Pancreas (tissue), 10 donors: ENCODE measurements around the gene RTL9. TPM values are rescaled to one million over a fixed set of nuclear protein-coding genes. Genes with fewer than 3 reads are reported as not detected.

Source experiments
- ATAC-seq, 4 donors: fragments of 200-7000 bp; cut with Tn5 transposase; one replicate each; pipeline versions ENCODE4 v1.8.0 to v1.9.1; 2020; ENCODE audit warnings: mild to moderate bottlenecking in 4 of 4, moderate library complexity in 4 of 4
- DNase-seq, 6 donors: peaks; one replicate each; pipeline ENCODE4 v3.0.0-alpha.2; 2020
- FAIRE-seq: peaks from 2 replicates; lab custom pipeline; 2012; peaks lifted over from hg19 to GRCh38; lab: Jason Lieb, UNC
- H3K27ac ChIP-seq, 4 donors: fragments of 200-600 bp; sonication (generic); 1 replicate in 3 of 4; 2 replicates in 1 of 4; pipeline versions ENCODE4 v1.5.0 to v1.8.0; 2020
- H3K27me3 ChIP-seq, 4 donors: fragments of 200-600 bp; one replicate each; pipeline ENCODE4 v1.8.0; 2021
- H3K36me3 ChIP-seq, 3 donors: fragments of 200-600 bp; sonication (generic) in 1 of 3; one replicate each; pipeline versions ENCODE4 v1.5.0 to v1.8.0; 2020 to 2021
- H3K4me1 ChIP-seq, 3 donors: fragments of 200-600 bp; one replicate each; pipeline ENCODE4 v1.8.0; 2021
- H3K4me3 ChIP-seq, 4 donors: fragments of 200-600 bp; sonication (generic) in 2 of 4; one replicate each; pipeline versions ENCODE4 v1.5.0 to v1.8.0; 2020 to 2021
- H3K9me3 ChIP-seq, 4 donors: fragments of 200-600 bp; one replicate each; pipeline ENCODE4 v1.8.0; 2021
- WGBS, 2 donors: extraction: QIAGEN DNeasy Blood & Tissue Kit; methylation state at CpG; one replicate each; pipeline ENCODE4 v1.1.7; 2013; 5-methylcytosine and 5-hydroxymethylcytosine counted together
- intact Hi-C, 3 donors: fragments of 100-400 bp; cut with DNase I; formaldehyde crosslinking; loops; one replicate each; pipeline versions ENCODE4 v1.11.1 to v1.14.2; 2022
- polyA plus RNA-seq, 2 donors: library from polyadenylated mRNA; stranded (reverse); fragments of 200-250 nt; gene quantifications; one replicate each; pipeline ENCODE4 v1.2.3, GENCODE V29; 2013
- total RNA-seq, 6 donors: library from RNA; stranded (reverse); fragmentation: NEBNext Ultra II Directional in 4 of 6; extraction: Animal tissue kit (Norgen Biotek cat#: 25700) in 4 of 6; gene quantifications; one replicate each; pipeline versions ENCODE4 v1.2.1 to v1.2.4, GENCODE V29; 2021 to 2023
- TF ChIP-seq, protein P1 (sequence below), 4 donors: fragments of 200-600 bp; sonication (generic) in 3 of 4; IDR thresholded peaks; one replicate each; pipeline versions ENCODE4 v1.5.0 to v1.8.0; 2021; ENCODE audit warnings: antibody characterized with exemption in 4 of 4
- donor health status: healthy with polysubstance abuse.
- donor health status: DM: no; HTN: no; CAD: no; lungs with moderate emphysema.
- donor health status: DM: no; HTN: no; CAD: no.
- donor health status: control.
- donor health status: control.
- donor health status: Bipolar disorder and iron deficiency.
- donor health status: DM: yes; HTN: yes; CAD: no.
- donor health status: DM: no; HTN: no; CAD: no.
- donor health status: DM: no; HTN: no; CAD: no.
- donor health status: DM: yes; HTN: yes; CAD: no.

The RTL9 gene
- total and polyA plus RNA-seq, 8 donors = 0.03 to 0.05 TPM; not detected in 6

DNA sequence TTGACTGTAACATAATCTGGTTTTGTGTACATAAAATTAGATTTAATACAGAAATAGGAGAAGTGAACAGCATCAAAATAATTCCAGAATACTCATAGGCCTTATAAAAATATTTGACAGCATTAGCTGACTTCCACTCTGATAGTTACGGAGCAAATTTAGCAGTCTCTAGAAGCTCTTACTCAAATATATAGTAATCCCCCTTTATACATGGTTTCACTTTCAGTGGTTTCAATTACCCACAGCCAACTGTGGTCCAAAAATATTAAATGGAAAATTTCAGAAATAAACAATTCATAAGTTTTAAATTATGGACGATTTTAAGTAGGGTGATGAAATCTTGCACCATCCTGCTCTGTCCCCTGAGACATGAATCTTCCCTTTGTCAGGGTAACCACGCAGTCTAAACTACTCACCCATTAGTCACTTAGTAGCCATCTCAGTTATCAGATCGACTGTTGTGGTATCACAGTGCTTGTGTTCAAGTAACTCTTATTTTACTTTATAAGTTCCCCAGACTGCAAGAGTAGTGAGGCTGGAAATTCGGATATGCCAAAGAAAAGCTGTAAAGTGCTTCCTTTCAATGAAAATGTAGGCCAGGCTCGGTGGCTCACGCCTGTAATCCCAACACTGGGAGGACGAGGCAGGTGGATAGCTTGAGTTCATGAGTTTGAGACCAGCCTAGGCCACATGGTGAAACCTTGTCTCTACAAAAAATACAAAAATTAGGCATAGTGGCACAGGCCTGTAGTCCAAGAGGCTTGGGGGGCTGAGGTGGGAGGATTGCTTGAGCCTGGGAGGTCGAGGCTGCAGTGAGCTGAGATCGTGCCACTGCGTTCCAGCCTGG, 17.2 kb upstream of the RTL9 start:
- Histone ChIP-seq H3K4me3 (no peak overlapping the region), H3K4me1 (no peaks in the 10 kb centered on the region), H3K27ac (no peak overlapping the region), H3K36me3 (no peaks in the 10 kb centered on the region), H3K9me3 (no peaks in the 10 kb centered on the region), H3K27me3 (peaks cover 0 to 8% (median 0%) of the 10 kb centered on the region in 4 donors)
- FAIRE-seq = no peak
- WGBS, 2 donors = 60 to 81% methylated on average over 11 of the region's 11 CpGs
- no peak for ATAC-seq
- intact Hi-C loops = no loop called here
- TF ChIP-seq, protein P1, sequence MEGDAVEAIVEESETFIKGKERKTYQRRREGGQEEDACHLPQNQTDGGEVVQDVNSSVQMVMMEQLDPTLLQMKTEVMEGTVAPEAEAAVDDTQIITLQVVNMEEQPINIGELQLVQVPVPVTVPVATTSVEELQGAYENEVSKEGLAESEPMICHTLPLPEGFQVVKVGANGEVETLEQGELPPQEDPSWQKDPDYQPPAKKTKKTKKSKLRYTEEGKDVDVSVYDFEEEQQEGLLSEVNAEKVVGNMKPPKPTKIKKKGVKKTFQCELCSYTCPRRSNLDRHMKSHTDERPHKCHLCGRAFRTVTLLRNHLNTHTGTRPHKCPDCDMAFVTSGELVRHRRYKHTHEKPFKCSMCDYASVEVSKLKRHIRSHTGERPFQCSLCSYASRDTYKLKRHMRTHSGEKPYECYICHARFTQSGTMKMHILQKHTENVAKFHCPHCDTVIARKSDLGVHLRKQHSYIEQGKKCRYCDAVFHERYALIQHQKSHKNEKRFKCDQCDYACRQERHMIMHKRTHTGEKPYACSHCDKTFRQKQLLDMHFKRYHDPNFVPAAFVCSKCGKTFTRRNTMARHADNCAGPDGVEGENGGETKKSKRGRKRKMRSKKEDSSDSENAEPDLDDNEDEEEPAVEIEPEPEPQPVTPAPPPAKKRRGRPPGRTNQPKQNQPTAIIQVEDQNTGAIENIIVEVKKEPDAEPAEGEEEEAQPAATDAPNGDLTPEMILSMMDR (IDR thresholded peaks at IDR 0.05) = no peak
- DNase-seq = no peak

DNA sequence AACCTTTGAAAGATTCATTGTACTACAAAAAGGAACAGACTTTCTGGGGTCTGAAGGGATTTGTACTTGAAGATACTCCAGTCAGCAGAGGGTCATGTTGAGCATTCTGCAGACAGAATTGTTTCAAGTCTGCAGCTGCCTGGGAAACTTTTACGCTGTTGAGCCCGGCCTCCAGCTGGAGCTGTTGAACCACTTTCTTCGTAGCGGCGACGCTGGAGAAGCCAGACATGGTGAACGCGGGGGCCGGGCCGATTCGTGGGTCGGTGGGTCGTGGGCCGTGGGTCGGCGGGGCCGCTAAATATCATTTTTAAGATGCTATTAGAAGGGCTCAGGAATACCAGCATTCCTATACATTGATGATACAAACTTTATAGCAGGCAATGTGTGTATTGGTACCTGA, 12.0 kb upstream of the RTL9 start:
- no peak overlapping the region for H3K4me3 ChIP-seq
- H3K4me1 ChIP-seq = no peaks in the 10 kb centered on the region
- no peaks in the 10 kb centered on the region for H3K9me3 ChIP-seq
- FAIRE-seq = no peak
- no peaks in the 10 kb centered on the region for H3K27me3 ChIP-seq
- 36 to 38% methylated on average over 17 of the region's 17 CpGs for WGBS, 2 donors
- peak in 1 of 6 donors; percentile 56 for DNase-seq
- intact Hi-C loops = no loop called here
- ATAC-seq = peak in 2 of 4 donors; percentile 31 to 50
- no peaks in the 10 kb centered on the region for H3K36me3 ChIP-seq
- no peak overlapping the region for H3K27ac ChIP-seq
- TF ChIP-seq, protein P1 (IDR thresholded peaks at IDR 0.05) = no peak

DNA sequence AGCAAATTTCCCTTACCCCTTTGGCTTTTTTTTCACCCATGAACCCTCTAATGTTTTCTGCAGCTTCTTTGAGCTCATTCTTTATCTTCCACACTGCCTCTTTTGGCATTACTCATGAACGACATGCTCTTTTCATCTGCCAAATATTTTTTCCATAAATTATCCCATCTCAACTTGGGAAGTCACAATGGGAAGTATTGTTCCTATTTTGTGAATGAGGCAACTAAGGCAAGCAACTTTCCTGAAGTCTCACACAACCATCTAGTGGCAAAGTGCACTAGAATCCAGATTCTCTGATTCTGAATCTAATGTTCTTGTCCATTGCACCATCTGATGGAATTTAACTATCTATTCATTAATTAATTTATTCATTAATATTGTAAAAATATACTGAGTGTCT, 625 bp downstream of the RTL9 start:
- Histone ChIP-seq H3K27me3 (peaks cover 0 to 6% (median 1%) of the 10 kb centered on the region in 4 donors), H3K27ac (no peak overlapping the region), H3K4me1 (no peaks in the 10 kb centered on the region), H3K4me3 (no peak overlapping the region), H3K9me3 (no peaks in the 10 kb centered on the region), H3K36me3 (no peaks in the 10 kb centered on the region)
- 18 to 48% methylated on average over 1 of the region's 1 CpG for whole genome bisulfite sequencing, 2 donors
- intact Hi-C loops = no loop called here
- DNase-seq (no peak), FAIRE-seq (no peak), ATAC-seq (no peak)
- TF ChIP-seq, protein P1 (IDR thresholded peaks at IDR 0.05) = no peak

DNA sequence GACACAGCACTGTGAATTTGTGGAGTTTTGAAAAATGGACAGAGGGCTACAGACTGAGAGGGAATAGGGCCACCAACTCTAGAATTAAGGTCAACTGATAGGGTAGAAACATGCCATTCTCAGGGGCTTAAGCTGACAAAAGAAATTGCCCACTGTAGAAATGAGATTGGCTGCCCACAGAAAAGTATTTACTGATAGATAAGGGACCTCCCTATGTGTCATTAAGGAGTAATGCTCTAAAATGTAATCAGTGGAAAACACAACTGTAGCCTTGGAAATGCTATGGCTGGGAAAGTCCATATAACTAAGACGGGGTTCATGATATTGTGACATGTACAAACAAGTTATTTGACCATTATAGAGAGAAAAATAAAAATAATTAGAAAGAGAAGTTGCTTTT, 4.6 kb downstream of the RTL9 start:
- intact Hi-C loops = no loop called here
- Histone ChIP-seq H3K36me3 (no peaks in the 10 kb centered on the region), H3K9me3 (no peaks in the 10 kb centered on the region), H3K4me3 (no peak overlapping the region), H3K4me1 (no peaks in the 10 kb centered on the region), H3K27ac (no peak overlapping the region), H3K27me3 (peaks cover 0 to 4% (median 1%) of the 10 kb centered on the region in 4 donors)
- TF ChIP-seq, protein P1 (IDR thresholded peaks at IDR 0.05) = no peak
- DNase-seq = no peak
- FAIRE-seq = no peak
- no peak for ATAC-seq
- 71 to 82% methylated on average over 1 of the region's 1 CpG for WGBS, 2 donors

DNA sequence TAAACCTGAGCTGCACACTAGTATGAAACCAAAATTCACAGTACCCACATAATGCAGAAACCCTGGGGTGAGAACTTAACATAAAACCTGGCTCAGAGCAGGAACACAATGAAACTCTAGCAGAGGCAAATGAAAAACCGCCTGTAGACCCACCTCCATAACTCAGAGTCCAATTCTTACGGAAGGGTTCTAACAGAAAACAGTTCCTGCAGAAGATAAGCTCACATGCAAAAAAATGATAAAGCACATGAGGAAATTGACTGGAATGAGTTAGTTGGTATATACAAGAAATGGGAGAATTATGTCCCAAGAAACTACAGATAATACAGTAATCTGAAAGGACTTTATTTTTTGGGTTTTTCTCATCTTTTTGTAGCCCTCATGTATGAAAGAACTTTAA, 14.7 kb downstream of the RTL9 start:
- TF ChIP-seq, protein P1 (IDR thresholded peaks at IDR 0.05) = no peak
- no peak for DNase-seq
- Histone ChIP-seq H3K4me1 (no peaks in the 10 kb centered on the region), H3K27me3 (peaks cover 0 to 3% (median 0%) of the 10 kb centered on the region in 4 donors), H3K27ac (no peak overlapping the region), H3K9me3 (no peaks in the 10 kb centered on the region), H3K36me3 (no peaks in the 10 kb centered on the region), H3K4me3 (no peak overlapping the region)
- no peak for FAIRE-seq
- no peak for ATAC-seq
- intact Hi-C loops = no loop called here
- WGBS, 2 donors = 38 to 55% methylated on average over 2 of the region's 2 CpGs
